GM20000 (cell line): ENCODE measurements around the gene CNTNAP5.

Experiments used
- DNase-seq: peaks from one replicate; pipeline ENCODE4 v3.0.0; 2012; ENCODE audit warnings: low spot score
- CTCF ChIP-seq: IDR thresholded peaks from 2 replicates; pipeline ENCODE4 v1.5.1; 2012; ENCODE audit warnings: mild to moderate bottlenecking, control low read depth; ENCODE audit errors: extremely low read depth, missing control alignments

The CNTNAP5 gene

GRCh38 chr2:124088616-124089015, 63.5 kb downstream of the CNTNAP5 start:
- no peak for DNase-seq

GRCh38 chr2:124091721-124092120, 66.6 kb downstream of the CNTNAP5 start:
- TF ChIP-seq CTCF = no peak
- no peak for DNase-seq

More at GRCh38 chr2:124088616-124089015, 63.5 kb downstream of the CNTNAP5 start:
- TF ChIP-seq CTCF = no peak

GRCh38 chr2:124092651-124093050, 67.6 kb downstream of the CNTNAP5 start:
- no peak for DNase-seq
- TF ChIP-seq CTCF = no peak

GRCh38 chr2:124104914-124105313, 79.8 kb downstream of the CNTNAP5 start:
- DNase-seq = no peak
- TF ChIP-seq CTCF = no peak

- DNase-seq = no peak
- TF ChIP-seq CTCF = no peak
Measured at GRCh38 chr2:124112206-124112605, 87.1 kb downstream of the CNTNAP5 start.

GRCh38 chr2:124112966-124113365, 87.9 kb downstream of the CNTNAP5 start:
- TF ChIP-seq CTCF = no peak
- no peak for DNase-seq

GRCh38 chr2:124120246-124120645, 95.2 kb downstream of the CNTNAP5 start:
- no peak for DNase-seq
- TF ChIP-seq CTCF = no peak
